ENCODE results near the gene APCDD1L. TPM values are rescaled to one million over a fixed set of nuclear protein-coding genes. Genes with fewer than 3 reads are reported as not detected.

Gene APCDD1L
- total RNA-seq, 1 experiment from 2014 or later, result 2.4 TPM

- DNase-seq (ENCODE audit: low spot score), result no peak
- POLR2A ChIA-PET, result no interaction called here
Observed at GRCh38 chr20:58547623-58548475, 32.6 kb upstream of the APCDD1L start.

GRCh38 chr20:58546756-58547622, 31.8 kb upstream of the APCDD1L start:
- H3K4me3 Mint-ChIP-seq, result no peak overlapping the region
- no peak overlapping the region for H3K27ac Mint-ChIP-seq
- DNase-seq (ENCODE audit: low spot score) (no peak), ATAC-seq (no peak)
- ChIA-PET CTCF (no interaction called here), POLR2A (no interaction called here)
- peaks cover 2% of the 10 kb centered on the region; the same call in 1 of the 2 replicates for H3K27me3 Mint-ChIP-seq (ENCODE audit: low read depth)
- no peak for TF ChIP-seq CBFB (CRISPR knock-in tag; IDR thresholded peaks at IDR 0.05; ENCODE audit: low read depth)
- no peaks in the 10 kb centered on the region for H3K36me3 Mint-ChIP-seq
- peaks cover 12% of the 10 kb centered on the region; the same call in 1 of the 2 replicates for H3K4me1 Mint-ChIP-seq
- no peaks in the 10 kb centered on the region for H3K9me3 Mint-ChIP-seq

More at GRCh38 chr20:58547623-58548475, 32.6 kb upstream of the APCDD1L start:
- no peak for TF ChIP-seq ZNF219 (CRISPR knock-in tag; IDR thresholded peaks at IDR 0.05; ENCODE audit: borderline replicate concordance)
- TF ChIP-seq CDX4 (CRISPR knock-in tag; IDR thresholded peaks at IDR 0.05; ENCODE audit: borderline replicate concordance), result no peak
- no peak for TF ChIP-seq SMAD3 (CRISPR knock-in tag; IDR thresholded peaks at IDR 0.05; ENCODE audit: borderline replicate concordance)
- TF ChIP-seq RELA (CRISPR knock-in tag; IDR thresholded peaks at IDR 0.05; ENCODE audit: borderline replicate concordance), result no peak
- TF ChIP-seq PREB (CRISPR knock-in tag; IDR thresholded peaks at IDR 0.05; ENCODE audit: borderline replicate concordance), result no peak
- TF ChIP-seq AR (CRISPR knock-in tag; IDR thresholded peaks at IDR 0.05), result no peak
- no peak for TF ChIP-seq ZNF232 (CRISPR knock-in tag; IDR thresholded peaks at IDR 0.05)
- no peak for TF ChIP-seq MXD4 (CRISPR knock-in tag; IDR thresholded peaks at IDR 0.05; ENCODE audit: borderline replicate concordance)
- no peak for ATAC-seq
- no peaks in the 10 kb centered on the region for H3K9me3 Mint-ChIP-seq
- no peak overlapping the region for H3K4me3 Mint-ChIP-seq
- peaks cover 12% of the 10 kb centered on the region; the same call in 1 of the 2 replicates for H3K4me1 Mint-ChIP-seq
- H3K27me3 Mint-ChIP-seq (ENCODE audit: low read depth), result peaks cover 4% of the 10 kb centered on the region; the same call in 1 of the 2 replicates
- CTCF ChIA-PET, result no interaction called here
- no peak overlapping the region for H3K27ac Mint-ChIP-seq
- no peaks in the 10 kb centered on the region for H3K36me3 Mint-ChIP-seq

- no peaks in the 10 kb centered on the region for H3K9me3 Mint-ChIP-seq
- peaks cover 12% of the 10 kb centered on the region; the same call in 1 of the 2 replicates for H3K4me1 Mint-ChIP-seq
- ChIA-PET POLR2A (no interaction called here), CTCF (no interaction called here)
- no peak overlapping the region for H3K27ac Mint-ChIP-seq
- peaks cover 2% of the 10 kb centered on the region; the same call in 1 of the 2 replicates for H3K27me3 Mint-ChIP-seq (ENCODE audit: low read depth)
- no peak overlapping the region for H3K4me3 Mint-ChIP-seq
- no peak for ATAC-seq
- TF ChIP-seq MXD4 (CRISPR knock-in tag; IDR thresholded peaks at IDR 0.05; ENCODE audit: borderline replicate concordance) (no peak), NR1H2 (CRISPR knock-in tag; IDR thresholded peaks at IDR 0.05) (no peak), NFATC4 (CRISPR knock-in tag; IDR thresholded peaks at IDR 0.05) (no peak), ERG (CRISPR knock-in tag; IDR thresholded peaks at IDR 0.05) (no peak), ATF1 (CRISPR knock-in tag; IDR thresholded peaks at IDR 0.05) (no peak), PREB (CRISPR knock-in tag; IDR thresholded peaks at IDR 0.05; ENCODE audit: borderline replicate concordance) (no peak)
- H3K36me3 Mint-ChIP-seq, result no peaks in the 10 kb centered on the region
- DNase-seq (ENCODE audit: low spot score), result no peak
Observed at GRCh38 chr20:58546416-58546711, 31.2 kb upstream of the APCDD1L start.
